DMS114 treated with DMSO at 0.1 percent for 48 hours (cell line): Measurements from ENCODE around the gene OR2T11.
"Not testable (repeated sequence)": the region's sequence is repeated elsewhere in the genome, so short reads cannot be mapped to it uniquely, and the experiment has no call there.

Experiments
- DNase-seq: peaks from one replicate; lab custom pipeline; 2025; ENCODE audit not compliant: unreplicated experiment; lab: John Stamatoyannopoulos, UW

OR2T11 gene

GRCh38 chr1:248621770-248622169 is 13.1 kb downstream of the OR2T11 start:
- DNase-seq, result no peak

GRCh38 chr1:248618878-248619277 is 16.0 kb downstream of the OR2T11 start:
- DNase-seq, result no peak

- DNase-seq, result no peak
Observed at GRCh38 chr1:248618119-248618518, 16.8 kb downstream of the OR2T11 start.

GRCh38 chr1:248613742-248614141 is 21.1 kb downstream of the OR2T11 start:
- no peak for DNase-seq

- no peak for DNase-seq
Observed at GRCh38 chr1:248611883-248612414, 22.9 kb downstream of the OR2T11 start.

GRCh38 chr1:248610301-248610700 is 24.6 kb downstream of the OR2T11 start:
- DNase-seq, result no peak

- DNase-seq, result no peak
Observed at GRCh38 chr1:248599396-248599795, 35.5 kb downstream of the OR2T11 start.

- no peak for DNase-seq
Observed at GRCh38 chr1:248597589-248597988, 37.3 kb downstream of the OR2T11 start, which contains the start of gene OR2T10. OR2T10 (minus strand) TSS chr1:248597700; CDS start chr1:248593768, 3,932 bp downstream.

- no peak for DNase-seq
Observed at GRCh38 chr1:248596615-248597014, 38.3 kb downstream of the OR2T11 start.

GRCh38 chr1:248593226-248593625 is 41.7 kb downstream of the OR2T11 start:
- no peak for DNase-seq

GRCh38 chr1:248592655-248593054 is 42.2 kb downstream of the OR2T11 start:
- no peak for DNase-seq

GRCh38 chr1:248590055-248590454 is 44.8 kb downstream of the OR2T11 start:
- DNase-seq, result no peak

GRCh38 chr1:248589334-248589733 is 45.6 kb downstream of the OR2T11 start:
- no peak for DNase-seq

- no peak for DNase-seq
Observed at GRCh38 chr1:248585266-248585665, 49.6 kb downstream of the OR2T11 start.

- DNase-seq, result no peak
Observed at GRCh38 chr1:248576260-248576980, 58.5 kb downstream of the OR2T11 start.

- DNase-seq, result not testable (repeated sequence)
Observed at GRCh38 chr1:248574657-248575056, 60.2 kb downstream of the OR2T11 start, which contains the start of gene OR2T34. OR2T34 (minus strand) TSS chr1:248574757; CDS start chr1:248574757, 0 bp downstream.

GRCh38 chr1:248573856-248574255 is 61.0 kb downstream of the OR2T11 start:
- not testable (repeated sequence) for DNase-seq
